GM23338 (cell line): ENCODE results near the gene FAF1. TPM values are rescaled to one million over a fixed set of nuclear protein-coding genes. Genes with fewer than 3 reads are reported as not detected.

Experiments used
- ATAC-seq: fragments of 200-7000 bp; cut with Tn5 transposase; 3 replicates; pipeline ENCODE4 v1.9.1; 2020
- DNase-seq: peaks from one replicate; pipeline ENCODE4 v3.0.0-alpha.2; 2015; ENCODE audit warnings: low spot score
- H2AFZ ChIP-seq: fragments of 200-600 bp; sonication (generic); 2 replicates; pipeline ENCODE4 v1.8.0; 2016; ENCODE audit warnings: antibody characterized with exemption, mild to moderate bottlenecking, moderate library complexity
- H3F3A ChIP-seq: fragments of 200-600 bp; sonication (generic); replicated peaks from 2 replicates; pipeline ENCODE4 v1.8.0; 2017; ENCODE audit warnings: antibody characterized with exemption, mixed run types, low read depth
- H3K27ac ChIP-seq: fragments of 200-600 bp; sonication (generic); 2 replicates; pipeline ENCODE4 v1.6.1; 2016; ENCODE audit warnings: low read depth
- H3K27me3 ChIP-seq: fragments of 200-600 bp; sonication (generic); 2 replicates; pipeline ENCODE4 v1.8.0; 2016; ENCODE audit warnings: mild to moderate bottlenecking, mixed run types, moderate library complexity; ENCODE audit not compliant: insufficient read depth
- H3K36me3 ChIP-seq: fragments of 200-600 bp; sonication (generic); 2 replicates; pipeline ENCODE4 v1.8.0; 2016; ENCODE audit warnings: mild to moderate bottlenecking; ENCODE audit not compliant: insufficient read depth
- H3K4me1 ChIP-seq: fragments of 200-600 bp; sonication (generic); 2 replicates; pipeline ENCODE4 v1.8.0; 2016; ENCODE audit warnings: mild to moderate bottlenecking, moderate library complexity; ENCODE audit not compliant: insufficient read depth
- H3K4me2 ChIP-seq: fragments of 200-600 bp; sonication (generic); 2 replicates; pipeline ENCODE4 v1.7.1; 2017; ENCODE audit warnings: mixed run types
- H3K4me3 ChIP-seq: fragments of 200-600 bp; sonication (generic); 2 replicates; pipeline ENCODE4 v1.6.1; 2016; ENCODE audit warnings: mixed run types
- H3K79me2 ChIP-seq: fragments of 200-600 bp; sonication (generic); replicated peaks from 2 replicates; pipeline ENCODE4 v1.8.0; 2017; ENCODE audit warnings: mild to moderate bottlenecking; ENCODE audit not compliant: insufficient read depth
- H3K9me2 ChIP-seq: fragments of 200-600 bp; sonication (generic); 2 replicates; pipeline ENCODE4 v1.8.0; 2017; ENCODE audit not compliant: insufficient read depth
- H4K20me1 ChIP-seq: fragments of 200-600 bp; sonication (generic); replicated peaks from 2 replicates; pipeline ENCODE4 v1.8.0; 2017; ENCODE audit warnings: mild to moderate bottlenecking; ENCODE audit not compliant: insufficient read depth
- H3K27ac Mint-ChIP-seq: 2 replicates; pipeline ENCODE4 v1.8.0; 2020; ENCODE audit warnings: inconsistent platforms, mild to moderate bottlenecking, moderate library complexity, mixed read lengths
- H3K27me3 Mint-ChIP-seq: 3 replicates; pipeline ENCODE4 v1.8.0; 2022; ENCODE audit warnings: low read depth, mild to moderate bottlenecking, moderate library complexity, mixed read lengths, inconsistent platforms; ENCODE audit not compliant: insufficient read depth, poor library complexity
- H3K36me3 Mint-ChIP-seq: 3 replicates; pipeline ENCODE4 v1.8.0; 2021; ENCODE audit warnings: low read depth, mild to moderate bottlenecking, inconsistent platforms, moderate library complexity, mixed read lengths
- H3K4me1 Mint-ChIP-seq: 3 replicates; pipeline ENCODE4 v1.8.0; 2020; ENCODE audit warnings: mild to moderate bottlenecking, inconsistent platforms, mixed read lengths
- H3K4me3 Mint-ChIP-seq: 3 replicates; pipeline ENCODE4 v1.8.0; 2021; ENCODE audit warnings: moderate library complexity, mild to moderate bottlenecking, inconsistent platforms, mixed read lengths
- H3K9me3 Mint-ChIP-seq: 3 replicates; pipeline ENCODE4 v1.8.0; 2020; ENCODE audit warnings: moderate library complexity, mild to moderate bottlenecking, inconsistent platforms, mixed read lengths
- EZH2 ChIP-seq: fragments of 200-600 bp; sonication (generic); IDR thresholded peaks from one replicate; pipeline ENCODE4 v1.8.0; 2017; ENCODE audit warnings: antibody characterized with exemption, mild to moderate bottlenecking, low read depth; ENCODE audit not compliant: unreplicated experiment
- EZH2phosphoT487 ChIP-seq: fragments of 200-600 bp; sonication (generic); IDR thresholded peaks from one replicate; pipeline ENCODE4 v1.8.1; 2018; ENCODE audit warnings: antibody characterized with exemption; ENCODE audit not compliant: unreplicated experiment
- JUNB ChIP-seq: IDR thresholded peaks from one replicate; pipeline ENCODE4 v1.6.1; 2016; ENCODE audit warnings: antibody characterized with exemption; ENCODE audit not compliant: unreplicated experiment
- NANOG ChIP-seq: IDR thresholded peaks from 2 replicates; pipeline ENCODE4 v1.6.1; 2016; ENCODE audit warnings: antibody characterized with exemption, borderline replicate concordance
- POLR2AphosphoS5 ChIP-seq: IDR thresholded peaks from 2 replicates; pipeline ENCODE4 v1.6.1; 2016; ENCODE audit warnings: antibody characterized with exemption, low read depth
- STAT1 ChIP-seq: IDR thresholded peaks from one replicate; pipeline ENCODE4 v1.6.1; 2016; ENCODE audit warnings: antibody characterized with exemption; ENCODE audit not compliant: unreplicated experiment
- ZNF114 ChIP-seq: fragments of 250-450 bp; sonication (Bioruptor Pico); IDR thresholded peaks from 2 replicates; pipeline ENCODE4 v1.5.0; 2020; ENCODE audit warnings: mild to moderate bottlenecking, moderate library complexity
- ZNF331 ChIP-seq: fragments of 250-450 bp; sonication (Bioruptor Pico); IDR thresholded peaks from 2 replicates; pipeline ENCODE4 v1.5.0; 2020; ENCODE audit warnings: low read depth, mild to moderate bottlenecking, moderate library complexity
- polyA plus RNA-seq: library from polyadenylated mRNA; unstranded; fragments of >200 nt; fragmentation: Nextera tagmentation; extraction: Ambion mirVana; gene quantifications from 2 replicates; pipeline ENCODE4 v1.2.1, GENCODE V29; 2016
- total RNA-seq: library from RNA; depleted of rRNA; stranded (reverse); fragments of >200 nt; shearing (Covaris generic); gene quantifications from 2 replicates; pipeline ENCODE4 v1.2.3, GENCODE V29; 2014
- TF ChIP-seq, protein P1 (sequence below): IDR thresholded peaks from one replicate; pipeline ENCODE4 v1.6.1; 2018; ENCODE audit warnings: antibody characterized with exemption; ENCODE audit not compliant: unreplicated experiment
- TF ChIP-seq, protein P2 (sequence below), 2 experiments: fragments of 200-600 bp in 1 of 2; sonication (generic) in 1 of 2; conservative IDR thresholded peaks; 2 replicates each; pipeline versions ENCODE4 v1.5.1 to v1.6.1; 2016 to 2017; ENCODE audit warnings: antibody characterized with exemption in 2 of 2, low read depth in 2 of 2, mild to moderate bottlenecking in 2 of 2, moderate library complexity in 1 of 2

FAF1 gene
- total and polyA plus RNA-seq, 2 experiments from 2014 or later = 24.1 to 53.2 TPM

DNA sequence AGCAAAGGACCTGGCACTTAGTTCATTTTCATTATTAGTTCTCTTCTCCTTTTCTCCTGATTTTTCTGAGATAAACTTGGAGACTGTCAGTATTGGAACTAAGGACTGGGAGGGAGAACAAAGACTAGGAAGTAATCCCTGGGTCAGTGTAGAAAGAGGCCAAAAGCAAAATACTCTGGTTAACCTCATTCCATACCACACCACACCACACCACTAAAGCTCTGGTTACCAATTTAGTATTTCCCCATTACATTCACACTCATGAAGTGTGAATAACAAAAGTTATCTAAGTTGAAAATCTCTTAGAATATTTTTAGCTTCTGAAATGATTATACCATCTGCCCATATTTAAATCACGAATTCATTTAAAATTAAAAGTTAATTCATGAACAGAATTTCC, 467.9 kb downstream of the FAF1 start:
- 0 out of 2 replicates have a peak, but pooled peaks cover 5% of the 10 kb centered on the region for H3K36me3 ChIP-seq
- Mint-ChIP-seq H3K9me3 (peaks cover 12% of the 10 kb centered on the region), H3K27ac (no peak overlapping the region), H3K4me3 (no peak overlapping the region), H3K4me1 (no peaks in the 10 kb centered on the region), H3K27me3 (peaks cover under 1% of the 10 kb centered on the region), H3K36me3 (peaks cover 12% of the 10 kb centered on the region; the same call in 2 of the 3 replicates)
- H4K20me1 ChIP-seq = no peaks in the 10 kb centered on the region
- no peak overlapping the region for H2AFZ ChIP-seq
- H3K4me3 ChIP-seq = no peak overlapping the region
- H3K9me2 ChIP-seq = no peaks in the 10 kb centered on the region
- ATAC-seq = no peak
- H3K27me3 ChIP-seq = no peaks in the 10 kb centered on the region
- no peak for TF ChIP-seq JUNB
- no peak for TF ChIP-seq EZH2phosphoT487
- DNase-seq = no peak
- H3K4me1 ChIP-seq = no peaks in the 10 kb centered on the region
- H3K4me2 ChIP-seq = no peak overlapping the region
- H3K79me2 ChIP-seq = no peaks in the 10 kb centered on the region
- H3K27ac ChIP-seq = no peak overlapping the region
- no peaks in the 10 kb centered on the region for H3F3A ChIP-seq

DNA sequence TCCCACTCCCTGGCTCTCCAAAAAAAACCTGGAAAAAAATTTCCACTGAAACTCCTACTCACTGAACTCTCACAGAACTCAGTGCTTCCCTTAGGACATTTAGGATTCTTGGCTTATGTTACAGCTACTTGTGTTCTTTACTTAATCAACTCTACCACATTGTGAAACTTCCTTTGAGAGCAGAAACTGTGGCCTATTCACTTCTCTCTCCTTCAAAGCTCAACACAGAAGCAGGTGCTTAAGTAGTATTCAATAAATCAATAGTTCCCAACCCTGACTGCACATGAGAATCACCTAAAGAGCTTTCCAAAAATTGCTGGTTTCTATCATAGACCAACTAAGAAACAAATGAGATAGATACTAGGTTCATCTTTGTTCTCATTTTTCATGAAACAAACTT, 468.9 kb downstream of the FAF1 start:
- DNase-seq = no peak
- Mint-ChIP-seq H3K36me3 (peaks cover 2% of the 10 kb centered on the region; the same call in 2 of the 3 replicates), H3K9me3 (peaks cover 2% of the 10 kb centered on the region; the same call in 2 of the 3 replicates), H3K27ac (no peak overlapping the region), H3K4me3 (no peak overlapping the region), H3K27me3 (no peaks in the 10 kb centered on the region), H3K4me1 (no peaks in the 10 kb centered on the region)
- H3K9me2 ChIP-seq = no peaks in the 10 kb centered on the region
- H2AFZ ChIP-seq = no peak overlapping the region
- no peaks in the 10 kb centered on the region for H4K20me1 ChIP-seq
- H3F3A ChIP-seq = no peaks in the 10 kb centered on the region
- no peak overlapping the region for H3K4me3 ChIP-seq
- TF ChIP-seq STAT1 = no peak
- no peak for TF ChIP-seq ZNF331
- no peak for TF ChIP-seq EZH2phosphoT487
- TF ChIP-seq POLR2AphosphoS5 = no peak
- TF ChIP-seq EZH2 = no peak
- TF ChIP-seq, protein P1, sequence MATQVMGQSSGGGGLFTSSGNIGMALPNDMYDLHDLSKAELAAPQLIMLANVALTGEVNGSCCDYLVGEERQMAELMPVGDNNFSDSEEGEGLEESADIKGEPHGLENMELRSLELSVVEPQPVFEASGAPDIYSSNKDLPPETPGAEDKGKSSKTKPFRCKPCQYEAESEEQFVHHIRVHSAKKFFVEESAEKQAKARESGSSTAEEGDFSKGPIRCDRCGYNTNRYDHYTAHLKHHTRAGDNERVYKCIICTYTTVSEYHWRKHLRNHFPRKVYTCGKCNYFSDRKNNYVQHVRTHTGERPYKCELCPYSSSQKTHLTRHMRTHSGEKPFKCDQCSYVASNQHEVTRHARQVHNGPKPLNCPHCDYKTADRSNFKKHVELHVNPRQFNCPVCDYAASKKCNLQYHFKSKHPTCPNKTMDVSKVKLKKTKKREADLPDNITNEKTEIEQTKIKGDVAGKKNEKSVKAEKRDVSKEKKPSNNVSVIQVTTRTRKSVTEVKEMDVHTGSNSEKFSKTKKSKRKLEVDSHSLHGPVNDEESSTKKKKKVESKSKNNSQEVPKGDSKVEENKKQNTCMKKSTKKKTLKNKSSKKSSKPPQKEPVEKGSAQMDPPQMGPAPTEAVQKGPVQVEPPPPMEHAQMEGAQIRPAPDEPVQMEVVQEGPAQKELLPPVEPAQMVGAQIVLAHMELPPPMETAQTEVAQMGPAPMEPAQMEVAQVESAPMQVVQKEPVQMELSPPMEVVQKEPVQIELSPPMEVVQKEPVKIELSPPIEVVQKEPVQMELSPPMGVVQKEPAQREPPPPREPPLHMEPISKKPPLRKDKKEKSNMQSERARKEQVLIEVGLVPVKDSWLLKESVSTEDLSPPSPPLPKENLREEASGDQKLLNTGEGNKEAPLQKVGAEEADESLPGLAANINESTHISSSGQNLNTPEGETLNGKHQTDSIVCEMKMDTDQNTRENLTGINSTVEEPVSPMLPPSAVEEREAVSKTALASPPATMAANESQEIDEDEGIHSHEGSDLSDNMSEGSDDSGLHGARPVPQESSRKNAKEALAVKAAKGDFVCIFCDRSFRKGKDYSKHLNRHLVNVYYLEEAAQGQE = no peak
- no peak for TF ChIP-seq NANOG
- TF ChIP-seq JUNB = no peak
- TF ChIP-seq, protein P2, sequence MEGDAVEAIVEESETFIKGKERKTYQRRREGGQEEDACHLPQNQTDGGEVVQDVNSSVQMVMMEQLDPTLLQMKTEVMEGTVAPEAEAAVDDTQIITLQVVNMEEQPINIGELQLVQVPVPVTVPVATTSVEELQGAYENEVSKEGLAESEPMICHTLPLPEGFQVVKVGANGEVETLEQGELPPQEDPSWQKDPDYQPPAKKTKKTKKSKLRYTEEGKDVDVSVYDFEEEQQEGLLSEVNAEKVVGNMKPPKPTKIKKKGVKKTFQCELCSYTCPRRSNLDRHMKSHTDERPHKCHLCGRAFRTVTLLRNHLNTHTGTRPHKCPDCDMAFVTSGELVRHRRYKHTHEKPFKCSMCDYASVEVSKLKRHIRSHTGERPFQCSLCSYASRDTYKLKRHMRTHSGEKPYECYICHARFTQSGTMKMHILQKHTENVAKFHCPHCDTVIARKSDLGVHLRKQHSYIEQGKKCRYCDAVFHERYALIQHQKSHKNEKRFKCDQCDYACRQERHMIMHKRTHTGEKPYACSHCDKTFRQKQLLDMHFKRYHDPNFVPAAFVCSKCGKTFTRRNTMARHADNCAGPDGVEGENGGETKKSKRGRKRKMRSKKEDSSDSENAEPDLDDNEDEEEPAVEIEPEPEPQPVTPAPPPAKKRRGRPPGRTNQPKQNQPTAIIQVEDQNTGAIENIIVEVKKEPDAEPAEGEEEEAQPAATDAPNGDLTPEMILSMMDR (conservative IDR thresholded peaks at IDR 0.05; ENCODE audit: low read depth in 2 of 2) = no peak
- no peak for TF ChIP-seq ZNF114 (CRISPR knock-in tag)
- H3K27me3 ChIP-seq = no peaks in the 10 kb centered on the region
- H3K4me2 ChIP-seq = no peak overlapping the region
- no peak overlapping the region for H3K27ac ChIP-seq
- H3K36me3 ChIP-seq = no peaks in the 10 kb centered on the region
- no peaks in the 10 kb centered on the region for H3K4me1 ChIP-seq
- ATAC-seq = no peak
- no peaks in the 10 kb centered on the region for H3K79me2 ChIP-seq
